ENCODE results near the gene ARL15. TPM values are rescaled to one million over a fixed set of nuclear protein-coding genes. Genes with fewer than 3 reads are reported as not detected.

Gene ARL15
- total and polyA plus RNA-seq, 4 donors = 5.0 to 24.8 (median 13.3) TPM

DNA sequence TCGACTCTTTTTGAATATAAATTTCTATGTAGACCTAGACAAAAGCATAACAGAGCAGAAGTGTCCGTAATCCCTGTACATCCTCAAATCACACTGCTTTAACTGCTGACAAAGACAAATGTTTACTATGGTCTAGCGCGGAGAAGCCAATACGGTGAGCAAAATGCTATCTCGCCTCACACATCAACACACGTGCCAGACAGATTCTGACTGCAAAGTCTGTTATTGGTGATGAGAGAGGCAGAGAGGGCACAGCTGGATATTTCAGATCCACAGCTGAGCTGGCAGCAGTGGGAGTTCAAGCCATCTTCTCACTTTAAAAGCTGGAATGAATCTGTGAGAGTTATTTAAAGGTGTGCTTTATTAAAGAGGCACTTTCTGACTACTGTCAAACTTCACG is 124.3 kb downstream of the ARL15 start (continued):
- TF ChIP-seq ZBTB33 (IDR thresholded peaks at IDR 0.05) (no peak), NR2F2 (IDR thresholded peaks at IDR 0.05) (no peak), FOXA1 (IDR thresholded peaks at IDR 0.05) (no peak), GABPA (IDR thresholded peaks at IDR 0.05 in 1 of 2, conservative IDR thresholded peaks at IDR 0.05 in 1 of 2) (no peak)

DNA sequence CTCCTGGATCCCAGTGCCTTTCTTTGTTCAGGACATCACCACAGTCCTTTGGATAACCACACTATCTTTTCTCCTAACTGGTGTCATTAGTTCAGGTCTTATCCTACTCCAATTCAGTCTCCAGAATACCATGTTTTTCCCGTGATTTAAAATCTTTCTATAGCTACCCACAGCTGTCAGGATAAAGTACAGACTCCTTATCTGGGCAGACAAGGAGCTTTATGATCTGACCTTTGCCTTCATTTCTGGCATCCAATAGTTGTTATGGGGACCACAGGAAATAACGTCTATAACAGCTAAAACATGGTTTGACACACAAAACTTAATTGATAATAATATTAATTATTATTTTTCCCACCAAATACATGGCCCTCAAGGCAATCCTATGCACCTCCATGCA is 125.6 kb downstream of the ARL15 start:
- no peak for DNase-seq (ENCODE audit: low spot score)
- 77% methylated on average over 2 of the region's 2 CpGs for WGBS
- Histone ChIP-seq H3K27ac (ENCODE audit: low read depth in 1 of 2, low read length in 2 of 2) (no peak overlapping the region), H3K9me3 (ENCODE audit: control insufficient read depth in 4 of 4, low read length in 3 of 4) (no peaks in the 10 kb centered on the region), H3K4me1 (ENCODE audit: control insufficient read depth in 4 of 4, insufficient read depth in 4 of 4, low read length in 3 of 4) (no peaks in the 10 kb centered on the region), H3K27me3 (ENCODE audit: control insufficient read depth in 4 of 4, insufficient read depth in 4 of 4, low read length in 3 of 4) (no peaks in the 10 kb centered on the region), H3K4me3 (ENCODE audit: low read depth in 1 of 3, low read length in 3 of 3) (no peak overlapping the region), H3K9ac (ENCODE audit: low read depth in 1 of 2, low read length in 2 of 2) (no peak overlapping the region), H3K36me3 (ENCODE audit: control insufficient read depth in 4 of 4, insufficient read depth in 3 of 4, low read depth in 1 of 4, low read length in 3 of 4) (no peaks in the 10 kb centered on the region)
- TF ChIP-seq, protein P1, sequence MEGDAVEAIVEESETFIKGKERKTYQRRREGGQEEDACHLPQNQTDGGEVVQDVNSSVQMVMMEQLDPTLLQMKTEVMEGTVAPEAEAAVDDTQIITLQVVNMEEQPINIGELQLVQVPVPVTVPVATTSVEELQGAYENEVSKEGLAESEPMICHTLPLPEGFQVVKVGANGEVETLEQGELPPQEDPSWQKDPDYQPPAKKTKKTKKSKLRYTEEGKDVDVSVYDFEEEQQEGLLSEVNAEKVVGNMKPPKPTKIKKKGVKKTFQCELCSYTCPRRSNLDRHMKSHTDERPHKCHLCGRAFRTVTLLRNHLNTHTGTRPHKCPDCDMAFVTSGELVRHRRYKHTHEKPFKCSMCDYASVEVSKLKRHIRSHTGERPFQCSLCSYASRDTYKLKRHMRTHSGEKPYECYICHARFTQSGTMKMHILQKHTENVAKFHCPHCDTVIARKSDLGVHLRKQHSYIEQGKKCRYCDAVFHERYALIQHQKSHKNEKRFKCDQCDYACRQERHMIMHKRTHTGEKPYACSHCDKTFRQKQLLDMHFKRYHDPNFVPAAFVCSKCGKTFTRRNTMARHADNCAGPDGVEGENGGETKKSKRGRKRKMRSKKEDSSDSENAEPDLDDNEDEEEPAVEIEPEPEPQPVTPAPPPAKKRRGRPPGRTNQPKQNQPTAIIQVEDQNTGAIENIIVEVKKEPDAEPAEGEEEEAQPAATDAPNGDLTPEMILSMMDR (IDR thresholded peaks at IDR 0.05; ENCODE audit: low read depth, low read length, missing input control) = no peak
- no peak for TF ChIP-seq FOXA2 (IDR thresholded peaks at IDR 0.05)
- TF ChIP-seq SP1 (IDR thresholded peaks at IDR 0.05) = no peak
- TF ChIP-seq HNF4G (IDR thresholded peaks at IDR 0.05) = no peak
- no peak for TF ChIP-seq YY1 (IDR thresholded peaks at IDR 0.05)
- TF ChIP-seq JUND (IDR thresholded peaks at IDR 0.05) = no peak
- no peak for TF ChIP-seq ZBTB33 (IDR thresholded peaks at IDR 0.05)
- TF ChIP-seq NR2F2 (IDR thresholded peaks at IDR 0.05) = no peak
- TF ChIP-seq GABPA (IDR thresholded peaks at IDR 0.05 in 1 of 2, conservative IDR thresholded peaks at IDR 0.05 in 1 of 2) = no peak
- TF ChIP-seq RXRA (IDR thresholded peaks at IDR 0.05) = no peak
- TF ChIP-seq HNF4A (conservative IDR thresholded peaks at IDR 0.05) = no peak
- TF ChIP-seq TAF1 (conservative IDR thresholded peaks at IDR 0.05) = no peak
- TF ChIP-seq REST (IDR thresholded peaks at IDR 0.05) = no peak
- no peak for TF ChIP-seq FOXA1 (IDR thresholded peaks at IDR 0.05)
- TF ChIP-seq RAD21 (IDR thresholded peaks at IDR 0.05) = no peak
- no peak for TF ChIP-seq EGR1 (IDR thresholded peaks at IDR 0.05; ENCODE audit: low read depth in 2 of 2)
- no peak for TF ChIP-seq ATF3 (IDR thresholded peaks at IDR 0.05)
- TF ChIP-seq MAX (IDR thresholded peaks at IDR 0.05) = no peak

Measured in liver (tissue), 9 donors.